OCI-LY3 (cell line): ENCODE results near the gene CD6.
"Not testable (repeated sequence)": the region's sequence is repeated elsewhere in the genome, so short reads cannot be mapped to it uniquely, and the experiment has no call there.

ENCODE experiments used
- H2AFZ ChIP-seq: fragments of 200-600, 300-600 bp; shearing (Covaris generic); 2 replicates; pipeline ENCODE4 v1.6.0; 2014; ENCODE audit warnings: antibody characterized with exemption, low read depth, low read length
- H3K27ac ChIP-seq: fragments of 200-600, 300-600 bp; sonication (generic); 2 replicates; pipeline ENCODE4 v1.5.1; 2014; ENCODE audit warnings: mild to moderate bottlenecking, low read length, moderate library complexity, mixed read lengths
- H3K27me3 ChIP-seq: fragments of 200-600, 300-600 bp; sonication (generic); 2 replicates; pipeline ENCODE4 v1.6.1; 2014; ENCODE audit warnings: low read depth, low read length, mixed read lengths
- H3K36me3 ChIP-seq: fragments of 200-600, 300-600 bp; sonication (generic); replicated peaks from 2 replicates; pipeline ENCODE3; 2014; ENCODE audit warnings: low read depth, low read length, mixed read lengths
- H3K4me1 ChIP-seq: fragments of 300-600, 200-600 bp; sonication (generic); 2 replicates; pipeline ENCODE4 v1.6.1; 2014; ENCODE audit warnings: low read length, mixed read lengths
- H3K4me2 ChIP-seq: fragments of 200-600, 300-600 bp; sonication (generic); 2 replicates; pipeline ENCODE4 v1.6.1; 2014; ENCODE audit warnings: low read length, mixed read lengths
- H3K4me3 ChIP-seq: fragments of 300-600, 200-600 bp; sonication (generic); 2 replicates; pipeline ENCODE4 v1.5.1; 2014; ENCODE audit warnings: antibody characterized with exemption, mild to moderate bottlenecking, low read length, moderate library complexity
- H3K79me2 ChIP-seq: fragments of 300-600, 200-600 bp; shearing (Covaris generic); 2 replicates; pipeline ENCODE4 v1.6.1; 2014; ENCODE audit warnings: mild to moderate bottlenecking, low read length, mixed read lengths
- H3K9ac ChIP-seq: fragments of 300-600, 200-600 bp; shearing (Covaris generic); 2 replicates; pipeline ENCODE4 v1.6.0; 2014; ENCODE audit warnings: mild to moderate bottlenecking, low read length, moderate library complexity
- H3K9me3 ChIP-seq: fragments of 200-600, 300-600 bp; shearing (Covaris generic); 2 replicates; pipeline ENCODE4 v1.6.1; 2014; ENCODE audit warnings: low read length, mixed read lengths; ENCODE audit not compliant: insufficient read depth
- H4K20me1 ChIP-seq: fragments of 200-600, 300-600 bp; sonication (generic); 2 replicates; pipeline ENCODE4 v1.6.1; 2016; ENCODE audit warnings: low read length, mixed read lengths; ENCODE audit not compliant: insufficient read depth
- EZH2phosphoT487 ChIP-seq: fragments of 200-600 bp; shearing (Covaris generic); IDR thresholded peaks from 2 replicates; pipeline ENCODE4 v1.6.1; 2018; ENCODE audit warnings: antibody characterized with exemption, mixed run types, low read depth
- TF ChIP-seq, protein P1 (sequence below): fragments of 200-600, 300-600 bp; sonication (generic); IDR thresholded peaks from 2 replicates; pipeline ENCODE4 v1.5.1; 2014; ENCODE audit warnings: antibody characterized with exemption, low read length, low read depth

Gene CD6

DNA sequence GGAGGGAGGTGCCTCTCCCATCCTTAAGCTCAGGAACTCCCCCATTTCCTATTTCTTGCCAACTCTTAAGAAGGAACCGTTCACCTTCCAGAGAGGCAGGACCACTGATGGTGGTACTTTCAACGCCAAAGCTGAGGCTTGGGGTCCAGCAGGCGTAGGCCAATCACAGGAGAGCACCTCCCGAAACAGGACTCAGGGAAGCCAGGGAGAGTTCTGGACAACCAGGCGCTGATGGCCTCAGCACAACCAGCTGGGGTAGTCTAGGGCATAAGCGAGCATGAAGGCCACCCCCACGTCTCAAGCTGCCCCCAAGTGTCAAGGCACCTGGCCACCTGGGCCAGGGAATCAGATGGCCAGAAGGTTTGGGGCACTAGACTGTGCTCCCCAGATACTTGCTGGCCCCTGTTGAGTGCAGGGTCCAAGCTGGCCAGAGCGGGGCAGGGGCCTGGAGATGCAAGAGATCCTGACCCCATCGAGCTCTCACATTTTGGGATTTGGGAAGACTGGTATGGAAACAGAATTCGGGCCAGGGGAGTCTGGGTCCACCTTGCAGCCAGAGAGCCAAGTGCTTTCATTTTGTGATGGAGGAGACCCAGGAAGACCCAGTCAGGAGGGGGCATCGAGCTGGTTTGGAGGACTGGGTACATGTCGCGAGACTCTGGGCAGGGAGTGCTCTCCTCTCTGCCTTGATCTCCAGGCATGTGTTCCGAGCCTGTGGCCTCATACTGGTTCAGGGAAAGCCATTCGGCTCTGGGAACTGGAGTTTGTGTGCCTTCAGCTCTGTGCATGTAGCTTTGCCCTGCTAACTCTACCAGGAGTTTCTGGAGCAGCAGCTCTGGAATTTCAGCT is 926 bp downstream of the CD6 start:
- no peak overlapping the region for H3K9ac ChIP-seq
- H3K9me3 ChIP-seq, result peaks cover 6% of the 10 kb centered on the region; the same call in 1 of the 2 replicates
- H3K4me3 ChIP-seq, result no peak overlapping the region
- H3K27ac ChIP-seq, result no peak overlapping the region
- H2AFZ ChIP-seq, result no peak overlapping the region
- H4K20me1 ChIP-seq, result no peaks in the 10 kb centered on the region
- H3K27me3 ChIP-seq, result peaks cover 23% of the 10 kb centered on the region
- H3K79me2 ChIP-seq, result no peaks in the 10 kb centered on the region
- TF ChIP-seq EZH2phosphoT487, result no peak
- TF ChIP-seq, protein P1, sequence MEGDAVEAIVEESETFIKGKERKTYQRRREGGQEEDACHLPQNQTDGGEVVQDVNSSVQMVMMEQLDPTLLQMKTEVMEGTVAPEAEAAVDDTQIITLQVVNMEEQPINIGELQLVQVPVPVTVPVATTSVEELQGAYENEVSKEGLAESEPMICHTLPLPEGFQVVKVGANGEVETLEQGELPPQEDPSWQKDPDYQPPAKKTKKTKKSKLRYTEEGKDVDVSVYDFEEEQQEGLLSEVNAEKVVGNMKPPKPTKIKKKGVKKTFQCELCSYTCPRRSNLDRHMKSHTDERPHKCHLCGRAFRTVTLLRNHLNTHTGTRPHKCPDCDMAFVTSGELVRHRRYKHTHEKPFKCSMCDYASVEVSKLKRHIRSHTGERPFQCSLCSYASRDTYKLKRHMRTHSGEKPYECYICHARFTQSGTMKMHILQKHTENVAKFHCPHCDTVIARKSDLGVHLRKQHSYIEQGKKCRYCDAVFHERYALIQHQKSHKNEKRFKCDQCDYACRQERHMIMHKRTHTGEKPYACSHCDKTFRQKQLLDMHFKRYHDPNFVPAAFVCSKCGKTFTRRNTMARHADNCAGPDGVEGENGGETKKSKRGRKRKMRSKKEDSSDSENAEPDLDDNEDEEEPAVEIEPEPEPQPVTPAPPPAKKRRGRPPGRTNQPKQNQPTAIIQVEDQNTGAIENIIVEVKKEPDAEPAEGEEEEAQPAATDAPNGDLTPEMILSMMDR, result no peak
- H3K4me1 ChIP-seq, result peaks cover 14% of the 10 kb centered on the region
- no peak overlapping the region for H3K4me2 ChIP-seq
- H3K36me3 ChIP-seq, result no peaks in the 10 kb centered on the region

DNA sequence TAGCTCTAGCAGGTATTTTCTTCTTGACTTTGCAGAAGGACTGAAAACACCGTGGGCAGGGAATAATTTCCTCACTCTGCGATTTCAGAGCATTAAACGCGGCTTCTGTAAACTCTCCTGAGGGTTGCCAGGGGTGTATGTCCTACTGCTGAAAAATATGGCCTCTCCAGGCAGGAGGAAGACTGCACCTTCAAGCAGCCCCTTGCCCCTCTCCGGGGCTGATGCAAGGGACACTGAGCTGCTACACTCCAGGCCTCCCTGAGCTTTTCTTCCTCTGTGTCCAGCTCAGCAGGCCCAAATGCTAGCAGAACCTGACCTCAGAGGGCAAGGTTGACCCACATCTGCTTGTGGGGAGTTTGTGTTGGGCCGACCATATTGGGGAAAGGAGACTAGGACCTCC is 2.2 kb downstream of the CD6 start:
- H3K36me3 ChIP-seq, result no peaks in the 10 kb centered on the region
- no peaks in the 10 kb centered on the region for H4K20me1 ChIP-seq
- H3K27ac ChIP-seq, result no peak overlapping the region
- no peak overlapping the region for H2AFZ ChIP-seq
- H3K9ac ChIP-seq, result no peak overlapping the region
- TF ChIP-seq, protein P1, result no peak
- TF ChIP-seq EZH2phosphoT487, result no peak
- H3K4me3 ChIP-seq, result no peak overlapping the region
- peaks cover 23% of the 10 kb centered on the region for H3K27me3 ChIP-seq
- H3K79me2 ChIP-seq, result no peaks in the 10 kb centered on the region
- no peaks in the 10 kb centered on the region for H3K9me3 ChIP-seq
- peaks cover 14% of the 10 kb centered on the region for H3K4me1 ChIP-seq
- H3K4me2 ChIP-seq, result no peak overlapping the region

DNA sequence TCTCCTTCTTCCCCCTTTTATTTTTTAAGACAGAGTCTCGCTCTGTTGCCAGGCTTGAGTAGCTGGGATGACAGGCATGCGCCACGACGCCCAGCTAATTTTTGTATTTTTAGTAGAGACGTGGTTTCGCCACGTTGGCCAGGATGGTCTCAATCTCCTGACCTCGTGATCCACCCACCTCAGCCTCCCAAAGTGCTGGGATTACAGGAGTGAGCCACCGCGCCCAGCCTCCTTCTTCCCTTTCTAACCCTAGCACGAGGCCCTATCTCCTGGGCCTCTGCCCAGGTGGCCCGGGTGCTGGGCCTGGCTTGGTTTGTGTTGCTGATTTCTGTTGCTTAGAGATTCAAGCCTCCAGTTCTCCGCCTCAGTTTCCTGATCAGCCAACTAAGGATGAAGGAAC is 2.8 kb downstream of the CD6 start:
- not testable (repeated sequence) for H3K4me3 ChIP-seq, H3K79me2 ChIP-seq, H3K9ac ChIP-seq, H4K20me1 ChIP-seq, H3K36me3 ChIP-seq, H3K4me2 ChIP-seq, H3K27ac ChIP-seq, H3K9me3 ChIP-seq, H2AFZ ChIP-seq
- Histone ChIP-seq H3K27me3 (peaks cover 27% of the 10 kb centered on the region), H3K4me1 (peaks cover 14% of the 10 kb centered on the region)

DNA sequence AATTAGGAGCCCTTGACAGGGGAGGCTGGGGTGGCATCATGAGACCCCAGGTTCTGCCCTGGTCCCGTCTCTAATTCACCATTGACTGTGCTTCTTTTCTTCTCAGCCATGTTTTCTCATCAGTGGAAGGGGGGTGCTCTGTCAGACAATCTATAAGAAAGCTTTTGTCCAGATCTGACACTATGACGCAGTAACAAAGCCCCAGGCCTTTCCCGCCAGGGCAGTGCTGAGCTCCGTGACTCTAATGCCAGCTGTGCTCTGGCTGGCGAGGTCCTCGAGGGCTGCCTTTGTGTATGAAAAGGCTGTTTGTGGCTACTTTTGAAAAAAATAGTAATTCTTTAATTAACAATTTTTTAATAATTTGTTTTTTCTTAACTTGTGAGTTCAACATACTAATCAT is 3.2 kb downstream of the CD6 start:
- no peak overlapping the region for H3K27ac ChIP-seq
- H3K79me2 ChIP-seq, result no peaks in the 10 kb centered on the region
- no peaks in the 10 kb centered on the region for H3K9me3 ChIP-seq
- H4K20me1 ChIP-seq, result no peaks in the 10 kb centered on the region
- no peak overlapping the region for H3K4me3 ChIP-seq
- H3K27me3 ChIP-seq, result peaks cover 27% of the 10 kb centered on the region
- no peak overlapping the region for H3K4me2 ChIP-seq
- H3K9ac ChIP-seq, result no peak overlapping the region
- peaks cover 14% of the 10 kb centered on the region for H3K4me1 ChIP-seq
- no peak overlapping the region for H2AFZ ChIP-seq
- H3K36me3 ChIP-seq, result no peaks in the 10 kb centered on the region
- TF ChIP-seq, protein P1, result no peak
- no peak for TF ChIP-seq EZH2phosphoT487
